NCI-H146 treated with DMSO at 0.1 percent for 48 hours (cell line): Measurements from ENCODE around the gene ECE1.

ENCODE experiments used
- DNase-seq: peaks from one replicate; lab custom pipeline; 2025; ENCODE audit not compliant: unreplicated experiment; lab: John Stamatoyannopoulos, UW

ECE1 gene

GRCh38 chr1:21289700-21290545 lies at the start of gene ECE1:
Gene ECE1, minus strand, starts transcription at chr1:21290463. Its CDS starts 49 bp downstream, at chr1:21290414.
- peak; percentile 14 for DNase-seq

- DNase-seq, result no peak
Observed at GRCh38 chr1:21339356-21340229, 49.3 kb upstream of the ECE1 start.

DNA sequence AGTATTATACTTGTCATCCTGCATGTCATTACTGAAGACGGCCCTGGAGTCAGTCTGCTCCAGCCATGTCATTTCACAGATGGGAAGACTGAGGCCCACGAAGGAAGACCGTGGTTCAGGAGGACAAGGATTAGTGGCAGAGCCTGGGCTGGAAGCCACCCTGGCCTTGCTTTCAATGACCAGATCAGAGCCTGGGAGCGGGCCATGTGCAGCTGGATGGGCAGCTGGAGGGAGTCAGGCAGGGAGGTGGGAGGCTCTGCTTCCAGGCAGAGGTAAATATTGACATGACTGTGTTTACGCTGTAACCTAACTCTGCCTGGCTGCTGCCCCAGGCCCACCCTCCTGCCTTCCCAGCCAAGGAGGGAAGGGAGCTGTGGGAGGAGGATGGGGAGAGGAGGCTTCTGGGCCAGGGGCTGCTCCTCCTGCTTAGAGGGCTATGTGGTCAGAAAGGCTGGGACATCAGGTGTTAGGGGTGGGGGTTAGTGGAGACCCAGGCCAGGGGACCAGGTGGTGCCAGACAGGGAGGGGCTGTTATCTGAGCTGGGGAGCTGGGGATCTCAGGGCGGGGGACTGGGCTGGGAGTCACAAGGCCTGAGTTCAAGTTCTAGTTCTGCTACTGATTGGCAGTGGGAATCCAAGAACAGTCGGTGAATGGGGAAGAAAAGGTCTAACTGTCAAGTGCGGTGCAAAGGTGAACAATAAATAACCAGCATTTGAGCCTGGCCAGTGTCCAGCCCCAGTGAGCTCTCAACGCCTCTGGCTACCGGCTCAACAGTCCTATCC lies 48.5 kb upstream of the ECE1 start:
- peak; percentile 71 for DNase-seq

DNA sequence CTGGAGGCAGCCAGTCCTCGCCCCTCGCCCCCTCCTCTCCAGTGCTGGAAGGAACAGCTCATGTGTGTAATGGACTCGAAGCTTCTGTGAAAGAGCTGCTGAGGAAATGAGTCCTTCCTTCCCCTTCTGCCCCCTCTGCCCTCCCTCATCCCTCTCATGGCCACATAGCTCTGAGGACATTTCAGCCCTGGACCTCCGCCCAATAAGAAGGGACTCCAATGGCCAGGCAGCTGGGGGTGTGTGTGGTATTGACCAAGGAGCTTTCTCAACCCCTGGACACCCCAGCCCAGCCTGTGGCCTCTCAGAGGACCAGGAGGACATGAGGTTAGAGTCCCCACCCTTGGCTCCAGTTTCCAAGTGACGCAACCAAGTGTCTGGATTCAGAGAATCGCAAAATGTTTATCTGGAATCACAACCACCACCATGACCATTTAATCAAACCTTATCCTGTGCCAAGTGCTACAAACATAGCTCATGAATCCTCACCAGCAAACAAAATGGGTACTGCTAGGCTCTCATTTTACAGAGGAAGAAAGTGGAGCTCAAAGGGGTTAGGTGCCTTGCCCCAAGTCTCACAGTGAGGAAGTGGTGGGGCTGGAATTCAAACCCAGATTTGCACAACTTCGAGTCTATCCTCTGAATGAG lies 47.8 kb upstream of the ECE1 start:
- no peak for DNase-seq

DNA sequence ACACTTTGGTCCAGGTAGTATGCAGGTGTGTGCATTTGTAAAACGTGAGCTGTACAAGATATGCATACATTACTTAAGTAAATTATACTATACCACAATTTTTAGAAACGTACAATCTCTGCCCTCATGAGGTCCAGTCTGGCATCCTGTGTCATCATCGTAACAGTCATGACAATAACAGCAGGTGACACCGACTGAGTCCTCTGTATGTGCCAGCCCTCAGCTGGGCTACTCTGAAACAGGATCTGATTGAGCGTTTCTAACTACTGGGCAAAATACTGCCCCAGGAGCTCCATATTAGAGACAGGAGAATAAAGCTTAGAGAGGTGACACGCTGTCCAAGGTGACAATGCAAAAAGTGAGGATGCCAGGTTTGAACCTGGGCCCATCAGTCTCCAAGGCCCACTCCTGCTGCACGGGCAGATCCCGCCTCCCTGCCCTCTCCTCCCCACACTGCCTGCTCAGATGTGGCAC lies 47.2 kb upstream of the ECE1 start:
- DNase-seq, result no peak

DNA sequence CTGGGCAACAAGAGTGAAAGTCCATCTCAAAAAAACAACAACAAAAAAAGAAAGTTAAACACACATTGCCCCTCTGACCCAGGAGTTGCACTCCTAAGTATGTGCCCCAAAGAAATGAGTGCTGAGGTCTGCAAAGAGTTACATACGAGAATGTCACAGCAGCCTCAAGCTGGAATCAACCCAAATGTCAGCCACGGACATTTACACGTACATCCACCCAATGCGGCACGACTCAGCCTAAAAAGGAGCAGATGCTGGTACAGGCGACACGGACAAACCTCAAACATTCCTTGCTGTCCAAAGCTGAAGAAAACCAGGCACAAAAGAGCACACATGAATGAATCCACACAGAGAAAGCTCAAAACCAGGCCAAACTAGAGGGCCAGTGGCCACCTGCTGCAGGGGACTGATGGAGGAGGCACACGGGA lies 46.8 kb upstream of the ECE1 start:
- DNase-seq, result no peak

DNA sequence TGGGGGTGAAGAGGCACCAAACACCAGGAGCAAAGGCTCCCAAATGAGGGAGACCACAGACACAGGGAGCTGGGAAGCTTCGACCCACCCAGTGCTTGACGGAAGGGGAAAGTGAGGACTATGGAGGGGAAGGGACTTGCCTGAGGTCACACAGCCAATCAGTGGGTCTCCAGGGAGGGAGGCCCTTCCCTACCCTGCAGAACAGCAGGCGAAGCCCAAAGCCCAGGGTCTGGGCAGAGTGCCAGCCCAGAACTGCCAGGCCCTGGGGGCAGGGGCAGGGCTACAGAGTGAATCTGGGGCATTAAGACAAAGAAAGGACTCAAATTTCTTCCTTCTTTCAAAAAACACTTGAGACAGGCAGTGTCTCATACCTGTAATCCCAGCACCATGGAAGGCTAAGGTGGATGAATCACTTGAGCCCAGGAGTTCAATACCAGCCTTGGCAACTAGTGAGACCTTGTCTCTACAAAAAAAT lies 45.5 kb upstream of the ECE1 start:
- no peak for DNase-seq

DNA sequence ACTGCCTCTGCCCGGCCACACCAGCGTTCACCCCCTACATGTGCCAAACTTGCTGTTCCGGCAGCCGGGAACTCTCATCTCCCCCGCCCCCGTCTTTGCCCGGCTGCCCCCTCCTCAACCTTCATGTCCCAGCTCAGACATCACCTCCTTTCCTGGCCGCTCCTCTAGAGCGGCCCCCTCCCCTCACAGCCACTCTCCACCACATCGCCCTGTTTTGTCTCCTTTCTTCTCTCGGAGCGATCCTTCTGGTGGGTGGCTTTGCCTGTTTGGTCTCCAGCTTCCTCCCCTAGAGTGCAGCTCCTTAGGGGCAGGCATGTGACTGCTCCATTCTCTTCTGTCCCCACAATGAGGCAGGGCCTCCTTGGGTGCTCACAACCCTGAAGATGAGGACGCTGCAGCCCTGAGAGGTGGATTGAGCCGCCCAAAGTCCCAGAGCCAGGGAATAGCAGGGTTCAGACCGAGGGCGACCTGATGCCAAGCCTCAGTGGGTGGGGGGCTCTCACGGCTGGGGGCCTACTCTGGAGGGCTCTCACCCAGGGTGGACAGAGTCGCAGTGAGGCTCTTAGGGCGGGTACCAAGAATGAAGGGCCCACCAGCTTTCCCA lies 44.9 kb upstream of the ECE1 start:
- DNase-seq, result no peak

- no peak for DNase-seq
Observed at GRCh38 chr1:21334214-21335087, 44.2 kb upstream of the ECE1 start.

GRCh38 chr1:21333824-21334213 lies 43.6 kb upstream of the ECE1 start:
- no peak for DNase-seq

GRCh38 chr1:21332554-21333311 lies 42.5 kb upstream of the ECE1 start:
- DNase-seq, result no peak

- DNase-seq, result no peak
Observed at GRCh38 chr1:21331752-21332478, 41.7 kb upstream of the ECE1 start.

- DNase-seq, result no peak
Observed at GRCh38 chr1:21330544-21330943, 40.3 kb upstream of the ECE1 start.

DNA sequence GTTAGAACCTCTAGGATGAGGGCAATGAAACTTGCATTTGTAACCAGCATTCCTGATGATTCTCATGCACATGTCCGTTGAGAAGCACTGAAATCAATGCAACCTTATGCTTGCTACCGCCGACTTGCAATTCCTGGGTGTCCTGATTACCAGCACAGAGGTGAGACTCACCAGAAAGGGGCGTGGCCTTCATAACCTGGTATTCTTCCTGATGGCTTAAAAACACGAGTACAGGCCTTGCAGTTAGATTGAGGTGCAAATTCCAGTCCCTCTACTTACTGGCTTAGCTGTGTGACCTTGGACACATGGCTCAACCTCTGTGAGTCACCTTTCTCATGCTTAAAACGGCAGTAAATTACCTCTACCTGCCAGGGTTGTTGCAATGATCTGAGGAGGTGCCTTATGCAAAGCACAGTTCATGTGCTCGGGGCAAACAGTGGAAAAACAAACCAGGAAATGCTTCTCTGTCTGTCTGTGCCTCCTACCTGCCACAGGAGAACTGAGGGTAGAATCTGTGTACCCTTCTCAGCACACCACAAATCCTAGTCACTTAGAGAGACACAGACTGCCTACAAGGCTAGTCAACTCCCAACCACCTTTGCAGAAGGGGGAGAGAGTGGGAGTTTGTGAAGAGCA lies 39.1 kb upstream of the ECE1 start:
- no peak for DNase-seq

- DNase-seq, result no peak
Observed at GRCh38 chr1:21327566-21328323, 37.5 kb upstream of the ECE1 start.

DNA sequence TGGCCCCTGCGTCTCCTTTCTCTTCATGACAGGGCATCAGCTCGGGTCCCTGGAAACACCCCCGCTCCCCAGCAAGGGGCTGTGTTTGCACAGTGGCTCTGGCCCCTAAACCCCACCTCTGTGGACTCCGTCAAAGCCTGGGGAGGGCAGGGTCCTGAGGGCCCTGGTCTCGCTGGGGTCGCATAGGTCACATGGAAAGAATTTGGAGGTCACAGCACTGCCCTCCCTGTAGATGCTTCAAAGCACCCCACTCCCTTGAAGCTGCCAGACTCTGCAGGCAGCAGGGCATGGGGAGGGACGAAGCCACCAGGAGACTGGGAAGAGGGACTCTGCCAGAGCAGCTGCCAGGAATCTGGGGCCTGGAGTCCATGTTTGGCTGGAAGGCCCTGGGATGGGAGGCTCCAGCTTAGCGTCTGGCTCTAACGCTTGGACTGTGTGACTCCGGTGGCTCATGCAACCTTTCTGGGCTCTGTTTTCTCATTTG lies 36.6 kb upstream of the ECE1 start:
- no peak for DNase-seq
